IMR-90 (cell line): ENCODE results near the gene MAPK1. TPM values are rescaled to one million over a fixed set of nuclear protein-coding genes. Genes with fewer than 3 reads are reported as not detected.

Experiments used
- ATAC-seq: fragments of 200-7000 bp; cut with Tn5 transposase; 2 replicates; pipeline ENCODE4 v1.9.1; 2020; ENCODE audit warnings: low read depth, mild to moderate bottlenecking, moderate library complexity
- BruUV-seq: library from RNA; stranded (reverse); fragments of 400-500 nt; replicated peaks from 2 replicates; lab custom pipeline; 2021; lab: Mats Ljungman, UMichigan
- CTCF ChIA-PET: fragments of 300-600 bp; formaldehyde crosslinking; extraction: SDS; loops from one replicate; lab custom pipeline; 2021; ENCODE audit warnings: antibody characterized with exemption; lab: Yijun Ruan, JAX
- POLR2A ChIA-PET: fragments of 300-600 bp; sonication (Branson Sonifier 250); formaldehyde crosslinking; loops from one replicate; lab custom pipeline; 2022; ENCODE audit warnings: antibody characterized with exemption; ENCODE audit not compliant: unreplicated experiment; lab: Charles Lee
- DNase-seq: peaks from one replicate; pipeline ENCODE4 v3.0.0; 2013
- H2AFZ ChIP-seq: replicated peaks from 2 replicates; pipeline ENCODE3; 2013; ENCODE audit warnings: low read length, mild to moderate bottlenecking; ENCODE audit not compliant: poor library complexity
- H2AK5ac ChIP-seq: 2 replicates; pipeline ENCODE4 v1.6.1; 2013; ENCODE audit warnings: low read depth, low read length, inconsistent platforms
- H2AK9ac ChIP-seq: replicated peaks from 2 replicates; pipeline ENCODE3; 2013; ENCODE audit warnings: mild to moderate bottlenecking, low read depth, low read length, moderate library complexity; ENCODE audit not compliant: poor library complexity
- H2BK120ac ChIP-seq: 2 replicates; pipeline ENCODE4 v1.6.1; 2013; ENCODE audit warnings: low read depth, low read length, inconsistent platforms
- H2BK15ac ChIP-seq: 3 replicates; pipeline ENCODE4 v1.6.1; 2013; ENCODE audit warnings: low read depth, low read length, inconsistent platforms
- H2BK20ac ChIP-seq: 2 replicates; pipeline ENCODE4 v1.6.1; 2013; ENCODE audit warnings: low read depth, mild to moderate bottlenecking, inconsistent platforms, low read length, moderate library complexity
- H2BK5ac ChIP-seq: 2 replicates; pipeline ENCODE4 v1.6.1; 2013; ENCODE audit warnings: mild to moderate bottlenecking, low read depth, low read length, inconsistent platforms; ENCODE audit not compliant: poor library complexity, severe bottlenecking
- H3K14ac ChIP-seq: replicated peaks from 2 replicates; pipeline ENCODE4 v1.6.1; 2013; ENCODE audit warnings: low read depth, low read length, inconsistent platforms
- H3K18ac ChIP-seq: 2 replicates; pipeline ENCODE4 v1.6.1; 2013; ENCODE audit warnings: low read depth, low read length, control low read depth
- H3K23ac ChIP-seq: 2 replicates; pipeline ENCODE4 v1.6.1; 2013; ENCODE audit warnings: low read depth, low read length, inconsistent platforms
- H3K27ac ChIP-seq: 2 replicates; pipeline ENCODE4 v1.5.1; 2013; ENCODE audit warnings: mild to moderate bottlenecking, control low read depth, low read length; ENCODE audit not compliant: insufficient read depth
- H3K27me3 ChIP-seq: 2 replicates; pipeline ENCODE4 v1.6.1; 2013; ENCODE audit warnings: low read length; ENCODE audit not compliant: control insufficient read depth, insufficient read depth
- H3K36me3 ChIP-seq: 2 replicates; pipeline ENCODE4 v1.6.1; 2013; ENCODE audit warnings: low read length, mixed read lengths; ENCODE audit not compliant: control insufficient read depth, insufficient read depth
- H3K4ac ChIP-seq: 2 replicates; pipeline ENCODE4 v1.6.1; 2013; ENCODE audit warnings: low read depth, low read length, inconsistent platforms
- H3K4me1 ChIP-seq: 2 replicates; pipeline ENCODE4 v1.6.1; 2013; ENCODE audit warnings: low read length, mixed read lengths; ENCODE audit not compliant: control insufficient read depth, insufficient read depth
- H3K4me2 ChIP-seq: 2 replicates; pipeline ENCODE4 v1.6.1; 2013; ENCODE audit warnings: low read depth, mild to moderate bottlenecking, control low read depth, low read length, moderate library complexity
- H3K4me3 ChIP-seq: 2 replicates; pipeline ENCODE4 v1.5.1; 2013; ENCODE audit warnings: low read depth, mild to moderate bottlenecking, control low read depth, low read length, moderate library complexity; ENCODE audit not compliant: insufficient read depth
- H3K56ac ChIP-seq: 2 replicates; pipeline ENCODE4 v1.6.1; 2013; ENCODE audit warnings: low read length, inconsistent platforms; ENCODE audit not compliant: insufficient read depth; ENCODE audit errors: extremely low read depth
- H3K79me1 ChIP-seq, 2 experiments: 2 replicates each; pipeline ENCODE4 v1.6.1; 2013; ENCODE audit warnings: low read length in 2 of 2, inconsistent platforms in 1 of 2, low read depth in 1 of 2
- H3K9ac ChIP-seq: 2 replicates; pipeline ENCODE4 v1.6.1; 2013; ENCODE audit warnings: low read depth, low read length, control low read depth
- H3K9me1 ChIP-seq: 2 replicates; pipeline ENCODE4 v1.6.1; 2013; ENCODE audit warnings: low read length, inconsistent platforms; ENCODE audit not compliant: insufficient read depth
- H3K9me3 ChIP-seq: 2 replicates; pipeline ENCODE4 v1.6.1; 2013; ENCODE audit warnings: low read length; ENCODE audit not compliant: control insufficient read depth, insufficient read depth
- H4K20me1 ChIP-seq: 2 replicates; pipeline ENCODE4 v1.6.1; 2013; ENCODE audit warnings: low read length, inconsistent platforms; ENCODE audit not compliant: insufficient read depth
- H4K5ac ChIP-seq: 2 replicates; pipeline ENCODE4 v1.6.1; 2013; ENCODE audit warnings: mild to moderate bottlenecking, low read depth, low read length, control low read depth
- H4K8ac ChIP-seq, 2 experiments: 2 replicates each; pipeline ENCODE4 v1.6.1; 2013; ENCODE audit warnings: low read depth in 2 of 2, low read length in 2 of 2, control low read depth in 1 of 2, inconsistent platforms in 1 of 2
- H4K91ac ChIP-seq: 2 replicates; pipeline ENCODE4 v1.6.1; 2013; ENCODE audit warnings: low read depth, low read length, inconsistent platforms; ENCODE audit not compliant: insufficient read depth
- BHLHE40 ChIP-seq: fragments of 150-350 bp; IDR thresholded peaks from 2 replicates; pipeline ENCODE4 v1.6.1; 2016; ENCODE audit warnings: mild to moderate bottlenecking, low read depth, low read length
- NFE2L2 ChIP-seq: fragments of 150-350 bp; IDR thresholded peaks from 2 replicates; pipeline ENCODE4 v1.6.1; 2016; ENCODE audit warnings: low read depth, mild to moderate bottlenecking, low read length
- WGBS, 2 experiments: methylation state at CpG; one replicate each; pipeline versions ENCODE4 v1.1.5 to v1.1.7; 2013; ENCODE audit warnings: missing lambda C conversion rate in 2 of 2; ENCODE audit not compliant: insufficient read length in 1 of 2; ENCODE audit errors: extremely low coverage in 2 of 2; 5-methylcytosine and 5-hydroxymethylcytosine counted together
- dilution Hi-C: fragments of 300-500 bp; cut with HindIII; formaldehyde crosslinking; loops from one replicate; pipeline ENCODE4 v1.14.3; 2018; ENCODE audit warnings: low sequenced_read_pairs; ENCODE audit not compliant: unreplicated experiment
- in situ Hi-C: fragments of 300-500 bp; cut with MboI; formaldehyde crosslinking; loops from 3 replicates; pipeline ENCODE4 v1.14.3; 2019; ENCODE audit warnings: low sequenced_read_pairs, inconsistent platforms, mixed read lengths
- intact Hi-C: fragments of 100-400 bp; cut with micrococcal nuclease; formaldehyde crosslinking; loops from 2 replicates; pipeline ENCODE4 v1.10.0; 2022
- polyA plus RNA-seq, 3 experiments: library from polyadenylated mRNA; depleted of rRNA; stranded (reverse); fragments of >200 nt; gene quantifications; 2 replicates each; pipeline ENCODE4 v1.2.3, GENCODE V29; 2012; ENCODE audit warnings: low replicate concordance in 1 of 3
- total RNA-seq: library from RNA; depleted of rRNA; stranded (reverse); fragments of >200 nt; gene quantifications from 2 replicates; pipeline ENCODE4 v1.2.3, GENCODE V29; 2012

Gene MAPK1
- total and polyA plus RNA-seq, 2 of the 4 experiments (the other 2 are of a cell fraction): 41.0 to 51.3 TPM

GRCh38 chr22:21738966-21739365, 128.5 kb downstream of the MAPK1 start:
- H2AFZ ChIP-seq: no peak overlapping the region
- no peak overlapping the region for H3K14ac ChIP-seq
- CTCF ChIA-PET: interaction anchor here (0.6 kb wide), 1 partner anchor 234 kb away, joined by 3 read pairs; no protein-coding TSS in a partner anchor
- H3K4ac ChIP-seq: no peak overlapping the region
- intact Hi-C loops (no loop called here), dilution Hi-C loops (no loop called here), in situ Hi-C loops (no loop called here)
- no peak overlapping the region for H2BK5ac ChIP-seq
- H3K4me1 ChIP-seq: peaks cover 5% of the 10 kb centered on the region
- H3K27me3 ChIP-seq: 0 out of 2 replicates have a peak, but pooled peaks cover 2% of the 10 kb centered on the region
- H3K18ac ChIP-seq: no peak overlapping the region
- DNase-seq: no peak
- H2BK20ac ChIP-seq: no peak overlapping the region
- H2AK5ac ChIP-seq: no peak overlapping the region
- no peak overlapping the region for H3K4me3 ChIP-seq
- no peaks in the 10 kb centered on the region for H3K79me1 ChIP-seq
- H2BK15ac ChIP-seq: no peak overlapping the region
- H3K27ac ChIP-seq: no peak overlapping the region
- H3K9ac ChIP-seq: no peak overlapping the region
- H3K4me2 ChIP-seq: no peak overlapping the region
- H3K56ac ChIP-seq: no peak overlapping the region
- H3K23ac ChIP-seq: no peak overlapping the region; the same call in 1 of the 2 replicates
- H4K8ac ChIP-seq: no peak overlapping the region
- no peaks in the 10 kb centered on the region; the same call in 1 of the 2 replicates for H4K20me1 ChIP-seq
- no peaks in the 10 kb centered on the region for H3K36me3 ChIP-seq
- no peak for TF ChIP-seq BHLHE40
- no peak for TF ChIP-seq NFE2L2
- H2BK120ac ChIP-seq: no peak overlapping the region
- H4K91ac ChIP-seq: no peak overlapping the region
- no peak for ATAC-seq
- H3K9me3 ChIP-seq: no peaks in the 10 kb centered on the region
- H2AK9ac ChIP-seq: no peak overlapping the region
- 54% methylated on average over 3 of the region's 7 CpGs; no CpG with 5 or more reads in 1 of the 2 experiments for WGBS, 2 experiments
- BruUV-seq: no TSS peak
- POLR2A ChIA-PET: no interaction called here
- no peak overlapping the region for H4K5ac ChIP-seq
- peaks cover 8% of the 10 kb centered on the region; the same call in 1 of the 2 replicates for H3K9me1 ChIP-seq
